NCI-H2081 (cell line): Measurements from ENCODE around the gene NOC2L.
"Not testable (repeated sequence)": the region's sequence is repeated elsewhere in the genome, so short reads cannot be mapped to it uniquely, and the experiment has no call there.

Source experiments
- DNase-seq, 2 experiments: peaks; one replicate each; lab custom pipeline; 2025; lab: John Stamatoyannopoulos, UW

NOC2L gene

GRCh38 chr1:962381-963300 is 3.6 kb upstream of the NOC2L start:
- no peak for DNase-seq

GRCh38 chr1:961132-961669 is 2.1 kb upstream of the NOC2L start:
- no peak for DNase-seq

- peak; percentile 52 to 72 for DNase-seq
These were observed 1.5 kb upstream of the NOC2L start, which contains the start of gene KLHL17 for GRCh38 chr1:960363-961131. Gene KLHL17 (plus strand): TSS chr1:960584. CDS start chr1:960694, 110 bp downstream.

GRCh38 chr1:959731-960362 is 791 bp upstream of the NOC2L start:
- no peak for DNase-seq

- no peak for DNase-seq
These were observed 2.4 kb downstream of the NOC2L start for GRCh38 chr1:956636-957035.

GRCh38 chr1:955474-955873 is 3.6 kb downstream of the NOC2L start:
- no peak for DNase-seq

- DNase-seq = no peak
These were observed 4.1 kb downstream of the NOC2L start for GRCh38 chr1:954927-955326.

- no peak for DNase-seq
These were observed 5.3 kb downstream of the NOC2L start for GRCh38 chr1:953524-954320.

- no peak for DNase-seq
These were observed 6.5 kb downstream of the NOC2L start for GRCh38 chr1:952603-953002.

GRCh38 chr1:952201-952600 is 6.9 kb downstream of the NOC2L start:
- no peak for DNase-seq

GRCh38 chr1:951364-951763 is 7.7 kb downstream of the NOC2L start:
- no peak for DNase-seq

GRCh38 chr1:950881-951280 is 8.2 kb downstream of the NOC2L start:
- no peak for DNase-seq

- DNase-seq = no peak
These were observed 8.8 kb downstream of the NOC2L start for GRCh38 chr1:950268-950667.

- no peak for DNase-seq
These were observed 11.1 kb downstream of the NOC2L start for GRCh38 chr1:947958-948357.

GRCh38 chr1:946811-947210 is 12.2 kb downstream of the NOC2L start:
- not testable (repeated sequence) for DNase-seq

- no peak for DNase-seq
These were observed 13.1 kb downstream of the NOC2L start for GRCh38 chr1:945688-946556.

- no peak for DNase-seq
These were observed 14.4 kb downstream of the NOC2L start for GRCh38 chr1:944341-945325.

GRCh38 chr1:943545-944340 is 15.3 kb downstream of the NOC2L start:
- no peak for DNase-seq
